A673 (cell line): Measurements from ENCODE around the gene MPZL2. TPM values are rescaled to one million over a fixed set of nuclear protein-coding genes. Genes with fewer than 3 reads are reported as not detected.

Experiments
- BruUV-seq: library from RNA; stranded (reverse); fragments of 400-500 nt; replicated peaks from 2 replicates; lab custom pipeline; 2021; lab: Mats Ljungman, UMichigan
- CTCF ChIA-PET: fragments of 300-600 bp; sonication (Branson Sonifier 250); formaldehyde crosslinking; loops from one replicate; lab custom pipeline; 2022; ENCODE audit warnings: antibody characterized with exemption; lab: Charles Lee
- POLR2A ChIA-PET: fragments of 300-600 bp; sonication (Branson Sonifier 250); formaldehyde crosslinking; loops from one replicate; lab custom pipeline; 2022; ENCODE audit warnings: antibody characterized with exemption; ENCODE audit not compliant: low non-redundant PET; lab: Charles Lee
- DNase-seq: peaks from one replicate; pipeline ENCODE4 v3.0.0-alpha.2; 2015; ENCODE audit warnings: low spot score
- H3K27ac ChIP-seq: fragments of 200-600 bp; sonication (generic); 2 replicates; pipeline ENCODE4 v1.5.1; 2016; ENCODE audit warnings: mixed run types, low read depth, mild to moderate bottlenecking, mixed read lengths, antibody characterized with exemption, low read length; ENCODE audit not compliant: poor library complexity, severe bottlenecking
- H3K27me3 ChIP-seq: fragments of 200-600 bp; sonication (generic); replicated peaks from 2 replicates; pipeline ENCODE4 v1.6.1; 2017; ENCODE audit warnings: mixed run types, low read depth, mild to moderate bottlenecking, mixed read lengths, antibody characterized with exemption, low read length; ENCODE audit not compliant: insufficient read depth, poor library complexity
- H3K36me3 ChIP-seq: fragments of 200-600 bp; sonication (generic); 2 replicates; pipeline ENCODE4 v1.6.1; 2016; ENCODE audit warnings: mixed run types, mild to moderate bottlenecking, mixed read lengths, antibody characterized with exemption, low read length; ENCODE audit not compliant: insufficient read depth, poor library complexity, severe bottlenecking
- H3K4me1 ChIP-seq: fragments of 200-600 bp; sonication (generic); 2 replicates; pipeline ENCODE4 v1.6.1; 2017; ENCODE audit warnings: mixed run types, mild to moderate bottlenecking, mixed read lengths, antibody characterized with exemption, low read length; ENCODE audit not compliant: insufficient read depth, poor library complexity, severe bottlenecking
- H3K4me3 ChIP-seq: fragments of 200-600 bp; sonication (generic); 2 replicates; pipeline ENCODE4 v1.5.1; 2016; ENCODE audit warnings: low read depth, mixed run types, mild to moderate bottlenecking, mixed read lengths, low read length; ENCODE audit not compliant: poor library complexity, severe bottlenecking
- H3K9me3 ChIP-seq: fragments of 200-600 bp; sonication (generic); 2 replicates; pipeline ENCODE4 v1.6.1; 2016; ENCODE audit warnings: mixed run types, low read depth, mild to moderate bottlenecking, mixed read lengths, antibody characterized with exemption, low read length; ENCODE audit not compliant: poor library complexity, severe bottlenecking
- CTCF ChIP-seq: fragments of 300-800, 200-600 bp; sonication (generic); conservative IDR thresholded peaks from 2 replicates; pipeline ENCODE4 v1.5.1; 2017; ENCODE audit warnings: low read depth, mild to moderate bottlenecking, antibody characterized with exemption, low read length, moderate library complexity, mixed read lengths
- EZH2 ChIP-seq: fragments of 200-600 bp; sonication (generic); IDR thresholded peaks from 2 replicates; pipeline ENCODE4 v1.6.1; 2017; ENCODE audit warnings: borderline replicate concordance, low read depth, mild to moderate bottlenecking, mixed read lengths, antibody characterized with exemption, low read length; ENCODE audit not compliant: poor library complexity, severe bottlenecking
- intact Hi-C: fragments of 100-400 bp; cut with micrococcal nuclease; formaldehyde crosslinking; loops from one replicate; pipeline ENCODE4 v1.10.0; 2022; ENCODE audit not compliant: unreplicated experiment
- total RNA-seq: library from RNA; stranded (reverse); gene quantifications from 2 replicates; pipeline ENCODE4 v1.2.3, GENCODE V29; 2021

The MPZL2 gene
- total RNA-seq, 1 experiment from 2014 or later, result not detected

DNA sequence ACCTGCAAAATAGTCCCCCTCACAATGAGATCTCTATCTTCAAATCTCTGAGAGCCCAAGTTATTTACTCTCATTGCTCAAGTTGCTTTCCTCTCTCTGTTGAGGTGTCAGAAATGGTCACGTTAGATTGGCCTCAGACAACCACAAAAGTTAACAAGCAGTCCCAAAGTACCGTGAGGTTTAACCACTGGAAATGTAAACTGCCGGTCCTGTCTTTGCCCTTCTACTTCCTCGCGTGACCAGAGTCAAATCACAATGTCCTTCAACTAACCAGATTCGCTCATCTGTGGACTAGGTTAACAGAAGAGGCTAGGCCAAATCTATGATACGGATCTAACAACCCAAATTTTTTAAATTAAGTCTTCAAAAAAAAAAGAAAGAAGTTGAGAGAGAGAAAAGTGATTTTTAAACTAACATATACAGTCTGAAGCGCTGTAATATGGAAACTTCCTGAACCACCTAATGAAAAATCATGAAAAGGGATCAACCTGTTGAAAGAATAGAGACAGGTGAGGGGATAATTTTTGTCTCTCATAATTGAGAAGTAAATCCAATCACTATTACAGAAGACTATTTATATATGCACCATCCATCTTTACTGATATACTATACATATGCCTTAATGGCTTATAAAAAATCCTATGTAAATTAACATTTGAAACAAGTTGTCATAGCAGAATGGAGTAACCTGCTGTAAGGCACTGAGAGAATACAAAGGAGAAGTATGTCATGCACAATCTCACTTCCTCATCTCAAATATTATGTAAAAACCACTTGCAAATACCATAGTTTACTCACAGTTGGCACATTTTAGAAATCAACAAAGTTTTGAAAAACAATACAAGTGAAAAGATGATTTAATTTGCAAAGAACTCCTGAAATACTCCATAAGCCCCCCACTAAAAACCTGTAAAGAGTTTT is 36.0 kb downstream of the MPZL2 start:
- Histone ChIP-seq H3K27ac (no peak overlapping the region), H3K9me3 (no peaks in the 10 kb centered on the region), H3K27me3 (peaks cover 46% of the 10 kb centered on the region), H3K4me1 (no peaks in the 10 kb centered on the region), H3K36me3 (no peaks in the 10 kb centered on the region), H3K4me3 (no peak overlapping the region)
- ChIA-PET POLR2A (no interaction called here), CTCF (no interaction called here)
- intact Hi-C loops, result no loop called here
- TF ChIP-seq EZH2 (no peak), CTCF (no peak)
- DNase-seq, result no peak
- BruUV-seq, result no TSS peak

DNA sequence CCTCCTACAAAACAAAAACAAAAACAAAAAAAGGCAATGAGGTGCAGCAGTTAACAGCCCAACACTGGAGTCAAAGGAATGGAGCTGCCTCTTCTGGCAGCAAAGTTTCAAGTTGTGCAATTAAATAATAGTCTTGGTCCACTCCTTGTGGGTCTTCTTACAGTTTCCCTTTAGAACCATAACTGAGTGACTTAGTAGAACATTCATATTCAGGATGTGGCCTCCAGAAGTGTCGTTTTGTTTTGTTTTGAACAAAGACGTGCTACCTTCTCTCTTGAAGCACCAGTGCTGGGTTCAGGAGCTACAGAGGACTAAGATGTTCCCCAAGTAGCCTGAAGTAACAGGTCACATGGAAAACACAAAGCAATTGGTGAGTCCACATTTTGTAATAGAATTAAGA is 37.3 kb downstream of the MPZL2 start:
- no peak for DNase-seq
- H3K36me3 ChIP-seq, result no peaks in the 10 kb centered on the region
- no peak overlapping the region for H3K4me3 ChIP-seq
- peaks cover 59% of the 10 kb centered on the region for H3K27me3 ChIP-seq
- no peaks in the 10 kb centered on the region for H3K4me1 ChIP-seq
- no peaks in the 10 kb centered on the region for H3K9me3 ChIP-seq
- TF ChIP-seq EZH2, result no peak
- no peak for TF ChIP-seq CTCF
- BruUV-seq, result no TSS peak
- no peak overlapping the region for H3K27ac ChIP-seq
- ChIA-PET CTCF (no interaction called here), POLR2A (no interaction called here)
- intact Hi-C loops, result no loop called here

GRCh38 chr11:118226296-118226695 is 37.8 kb downstream of the MPZL2 start:
- intact Hi-C loops, result no loop called here
- TF ChIP-seq EZH2 (no peak), CTCF (0 out of 2 replicates have a peak, but pooled peaks have one; percentile 13)
- no peaks in the 10 kb centered on the region for H3K4me1 ChIP-seq
- no peaks in the 10 kb centered on the region for H3K36me3 ChIP-seq
- peak; percentile 22 for DNase-seq
- ChIA-PET CTCF (no interaction called here), POLR2A (no interaction called here)
- H3K9me3 ChIP-seq, result no peaks in the 10 kb centered on the region
- H3K27ac ChIP-seq, result no peak overlapping the region
- no peak overlapping the region for H3K4me3 ChIP-seq
- H3K27me3 ChIP-seq, result peaks cover 59% of the 10 kb centered on the region
- BruUV-seq, result no TSS peak
